Osteoblast (primary cell): ENCODE data around the gene CALHM5. TPM values are rescaled to one million over a fixed set of nuclear protein-coding genes. Genes with fewer than 3 reads are reported as not detected.
A peak's percentile ranks its signal among the peaks of the same experiment; 100 is the strongest.

Experiments used
- DNase-seq: peaks from one replicate; pipeline ENCODE4 v3.0.0; 2011; ENCODE audit warnings: low spot score, mixed read lengths; ENCODE audit not compliant: insufficient read length; ENCODE audit errors: missing footprints
- H2AFZ ChIP-seq: 2 replicates; pipeline ENCODE4 v1.6.0; 2011; ENCODE audit warnings: mild to moderate bottlenecking, low read length
- H3K27ac ChIP-seq: 2 replicates; pipeline ENCODE4 v1.5.1; 2011; ENCODE audit warnings: mild to moderate bottlenecking, low read depth, low read length, moderate library complexity
- H3K27me3 ChIP-seq: 2 replicates; pipeline ENCODE4 v1.6.0; 2012; ENCODE audit warnings: mild to moderate bottlenecking, control low read depth, inconsistent platforms, low read length, moderate library complexity; ENCODE audit not compliant: insufficient read depth
- H3K36me3 ChIP-seq: 2 replicates; pipeline ENCODE4 v1.5.1; 2011; ENCODE audit warnings: mild to moderate bottlenecking, low read length, control low read depth, moderate library complexity; ENCODE audit not compliant: insufficient read depth
- H3K4me1 ChIP-seq: 2 replicates; pipeline ENCODE4 v1.5.1; 2011; ENCODE audit warnings: mild to moderate bottlenecking, low read length, control low read depth, moderate library complexity; ENCODE audit not compliant: insufficient read depth
- H3K4me2 ChIP-seq: 2 replicates; pipeline ENCODE4 v1.6.0; 2011; ENCODE audit warnings: mild to moderate bottlenecking, low read length; ENCODE audit not compliant: insufficient read depth
- H3K4me3 ChIP-seq: fragments of 200-600 bp; sonication (generic); 3 replicates; pipeline ENCODE4 v1.5.1; 2012; ENCODE audit warnings: mild to moderate bottlenecking, low read length, inconsistent platforms; ENCODE audit not compliant: insufficient read depth
- H3K79me2 ChIP-seq: 2 replicates; pipeline ENCODE4 v1.6.0; 2012; ENCODE audit warnings: mild to moderate bottlenecking, low read length, control low read depth, inconsistent platforms; ENCODE audit not compliant: insufficient read depth
- H3K9me3 ChIP-seq: 2 replicates; pipeline ENCODE4 v1.5.1; 2011; ENCODE audit warnings: low read depth, low read length, control low read depth
- H4K20me1 ChIP-seq: 2 replicates; pipeline ENCODE4 v1.6.0; 2012; ENCODE audit warnings: mild to moderate bottlenecking, low read length, control low read depth; ENCODE audit not compliant: insufficient read depth
- total RNA-seq: library from RNA; depleted of rRNA; stranded (reverse); fragments of >200 nt; gene quantifications from 2 replicates; pipeline ENCODE4 v1.2.3, GENCODE V29; 2012
- TF ChIP-seq, protein P1 (sequence below): IDR thresholded peaks from 2 replicates; pipeline ENCODE4 v1.5.1; 2011; ENCODE audit warnings: mild to moderate bottlenecking, low read depth, low read length, moderate library complexity; ENCODE audit errors: extremely low read depth

Gene CALHM5
- total RNA-seq, 1 donor: 14.8 TPM

DNA sequence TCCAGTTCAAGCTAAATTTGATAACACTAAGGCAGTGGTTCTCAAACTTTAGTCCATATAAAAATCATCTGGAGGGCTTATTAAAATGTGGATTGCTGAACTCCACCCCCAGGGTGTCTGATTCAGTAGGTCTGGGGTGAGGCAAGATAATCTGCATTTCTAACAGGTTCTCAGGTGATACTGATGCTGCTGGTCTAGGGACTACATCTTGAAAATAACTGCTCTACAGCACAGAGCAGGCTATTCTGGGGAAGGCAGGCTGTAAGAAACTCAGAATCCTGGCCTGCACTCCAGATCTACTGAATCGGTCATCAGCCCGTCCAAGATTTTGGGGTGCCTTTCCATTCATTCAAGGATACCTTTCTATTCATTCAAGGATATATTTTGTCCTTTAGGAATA is 11.5 kb downstream of the CALHM5 start:
- no peak overlapping the region for H2AFZ ChIP-seq
- H4K20me1 ChIP-seq: no peaks in the 10 kb centered on the region
- H3K4me1 ChIP-seq: no peaks in the 10 kb centered on the region
- no peaks in the 10 kb centered on the region for H3K27me3 ChIP-seq
- no peak overlapping the region for H3K4me3 ChIP-seq
- TF ChIP-seq, protein P1, sequence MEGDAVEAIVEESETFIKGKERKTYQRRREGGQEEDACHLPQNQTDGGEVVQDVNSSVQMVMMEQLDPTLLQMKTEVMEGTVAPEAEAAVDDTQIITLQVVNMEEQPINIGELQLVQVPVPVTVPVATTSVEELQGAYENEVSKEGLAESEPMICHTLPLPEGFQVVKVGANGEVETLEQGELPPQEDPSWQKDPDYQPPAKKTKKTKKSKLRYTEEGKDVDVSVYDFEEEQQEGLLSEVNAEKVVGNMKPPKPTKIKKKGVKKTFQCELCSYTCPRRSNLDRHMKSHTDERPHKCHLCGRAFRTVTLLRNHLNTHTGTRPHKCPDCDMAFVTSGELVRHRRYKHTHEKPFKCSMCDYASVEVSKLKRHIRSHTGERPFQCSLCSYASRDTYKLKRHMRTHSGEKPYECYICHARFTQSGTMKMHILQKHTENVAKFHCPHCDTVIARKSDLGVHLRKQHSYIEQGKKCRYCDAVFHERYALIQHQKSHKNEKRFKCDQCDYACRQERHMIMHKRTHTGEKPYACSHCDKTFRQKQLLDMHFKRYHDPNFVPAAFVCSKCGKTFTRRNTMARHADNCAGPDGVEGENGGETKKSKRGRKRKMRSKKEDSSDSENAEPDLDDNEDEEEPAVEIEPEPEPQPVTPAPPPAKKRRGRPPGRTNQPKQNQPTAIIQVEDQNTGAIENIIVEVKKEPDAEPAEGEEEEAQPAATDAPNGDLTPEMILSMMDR: no peak
- no peak for DNase-seq
- H3K27ac ChIP-seq: no peak overlapping the region
- no peaks in the 10 kb centered on the region for H3K36me3 ChIP-seq
- no peaks in the 10 kb centered on the region for H3K79me2 ChIP-seq
- no peak overlapping the region for H3K4me2 ChIP-seq
- no peaks in the 10 kb centered on the region for H3K9me3 ChIP-seq

DNA sequence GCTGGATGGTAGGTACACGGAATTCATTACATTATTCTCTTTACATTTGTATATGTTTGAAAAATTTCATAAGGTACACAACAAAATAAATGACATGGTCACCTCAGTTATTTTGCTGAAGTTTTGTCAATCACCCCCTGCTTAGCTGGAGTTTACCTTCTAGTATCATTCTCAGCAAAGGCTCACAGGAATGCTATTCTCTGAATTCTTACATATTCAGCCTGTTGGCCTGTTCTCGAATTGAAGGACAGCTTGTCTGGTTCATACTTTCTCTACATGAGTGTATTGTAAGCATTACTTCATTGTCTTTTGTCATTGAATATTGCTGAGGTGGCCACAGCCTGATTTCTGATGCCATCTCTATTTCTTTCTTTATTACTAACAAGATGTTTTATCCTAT is 12.8 kb downstream of the CALHM5 start:
- no peak for DNase-seq

DNA sequence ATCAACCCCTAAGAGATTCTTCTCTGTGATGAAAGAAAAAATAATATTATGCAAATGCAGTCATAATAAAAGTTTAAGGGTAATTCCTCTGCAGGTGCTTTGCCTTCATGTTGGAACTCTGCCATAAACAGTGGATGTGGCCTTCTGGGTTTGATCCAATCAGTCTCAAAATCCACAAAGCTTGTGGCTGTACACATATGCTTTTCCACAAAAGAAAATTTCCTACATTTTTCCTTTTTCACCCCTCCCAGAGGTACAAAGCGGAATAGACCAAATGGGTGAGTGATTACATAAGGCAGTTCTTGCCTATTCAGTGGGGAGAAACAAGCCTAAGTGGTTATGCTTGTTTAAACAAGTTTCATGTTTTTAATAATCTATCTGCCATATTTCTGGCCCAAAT is 16.7 kb downstream of the CALHM5 start:
- H3K4me2 ChIP-seq: no peak overlapping the region
- no peak overlapping the region for H2AFZ ChIP-seq
- no peaks in the 10 kb centered on the region for H3K27me3 ChIP-seq
- H3K27ac ChIP-seq: no peak overlapping the region
- H3K79me2 ChIP-seq: no peaks in the 10 kb centered on the region
- TF ChIP-seq, protein P1: no peak
- peaks cover 3% of the 10 kb centered on the region for H3K4me1 ChIP-seq
- no peak overlapping the region for H3K4me3 ChIP-seq
- H3K9me3 ChIP-seq: no peaks in the 10 kb centered on the region
- no peaks in the 10 kb centered on the region for H3K36me3 ChIP-seq
- H4K20me1 ChIP-seq: no peaks in the 10 kb centered on the region
- DNase-seq: no peak

More for the DNA sequence above, 12.8 kb downstream of the CALHM5 start:
- H3K27me3 ChIP-seq: no peaks in the 10 kb centered on the region
- TF ChIP-seq, protein P1: no peak
- H4K20me1 ChIP-seq: no peaks in the 10 kb centered on the region
- no peaks in the 10 kb centered on the region for H3K4me1 ChIP-seq
- no peaks in the 10 kb centered on the region for H3K36me3 ChIP-seq
- H3K9me3 ChIP-seq: no peaks in the 10 kb centered on the region
- H3K27ac ChIP-seq: no peak overlapping the region
- no peak overlapping the region for H3K4me2 ChIP-seq
- no peak overlapping the region for H3K4me3 ChIP-seq
- H2AFZ ChIP-seq: no peak overlapping the region
- H3K79me2 ChIP-seq: no peaks in the 10 kb centered on the region

DNA sequence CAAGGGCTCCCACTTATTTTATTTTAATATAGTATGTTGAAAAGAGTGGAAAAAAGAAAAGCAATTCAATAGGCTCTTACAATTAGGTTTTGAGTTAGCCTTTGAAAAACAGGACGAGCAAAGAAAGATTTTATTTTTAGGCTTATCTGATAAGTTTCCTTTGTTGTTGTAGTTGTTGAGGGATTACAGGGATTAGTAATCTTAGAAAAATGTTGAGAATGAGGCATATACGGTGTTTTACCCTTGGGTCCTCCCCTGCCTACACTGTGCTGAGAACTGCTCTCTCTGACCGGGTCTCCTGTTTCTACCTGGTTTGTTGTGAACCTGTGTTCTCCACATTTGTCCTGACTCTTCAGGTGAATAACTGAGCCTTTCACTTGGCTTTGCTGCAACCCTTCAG is 17.3 kb downstream of the CALHM5 start:
- Histone ChIP-seq H3K4me2 (peak overlapping the region; percentile 5), H3K4me3 (no peak overlapping the region), H2AFZ (no peak overlapping the region)

More for the DNA sequence above, 17.3 kb downstream of the CALHM5 start:
- Histone ChIP-seq H3K27ac (no peak overlapping the region), H3K9me3 (no peaks in the 10 kb centered on the region), H4K20me1 (no peaks in the 10 kb centered on the region), H3K79me2 (no peaks in the 10 kb centered on the region), H3K4me1 (peaks cover 6% of the 10 kb centered on the region), H3K27me3 (no peaks in the 10 kb centered on the region), H3K36me3 (no peaks in the 10 kb centered on the region)
- TF ChIP-seq, protein P1: no peak
- DNase-seq: no peak
